Activated CD4-positive, CD25-positive, alpha-beta regulatory T cell treated with anti-CD3 and anti-CD28 coated beads, Interleukin-2, amount 50 U/mL, for 24 hours (primary cell): ENCODE results near the gene OR7G1.
"Not testable (repeated sequence)": the region's sequence is repeated elsewhere in the genome, so short reads cannot be mapped to it uniquely, and the experiment has no call there.

Experiments used
- ATAC-seq, 2 donors: fragments of 150-1000 bp; cut with Tn5 transposase; one replicate each; pipeline ENCODE4 v1.10.0; 2021; ENCODE audit warnings: mild to moderate bottlenecking in 1 of 2, moderate library complexity in 1 of 2

Gene OR7G1

DNA sequence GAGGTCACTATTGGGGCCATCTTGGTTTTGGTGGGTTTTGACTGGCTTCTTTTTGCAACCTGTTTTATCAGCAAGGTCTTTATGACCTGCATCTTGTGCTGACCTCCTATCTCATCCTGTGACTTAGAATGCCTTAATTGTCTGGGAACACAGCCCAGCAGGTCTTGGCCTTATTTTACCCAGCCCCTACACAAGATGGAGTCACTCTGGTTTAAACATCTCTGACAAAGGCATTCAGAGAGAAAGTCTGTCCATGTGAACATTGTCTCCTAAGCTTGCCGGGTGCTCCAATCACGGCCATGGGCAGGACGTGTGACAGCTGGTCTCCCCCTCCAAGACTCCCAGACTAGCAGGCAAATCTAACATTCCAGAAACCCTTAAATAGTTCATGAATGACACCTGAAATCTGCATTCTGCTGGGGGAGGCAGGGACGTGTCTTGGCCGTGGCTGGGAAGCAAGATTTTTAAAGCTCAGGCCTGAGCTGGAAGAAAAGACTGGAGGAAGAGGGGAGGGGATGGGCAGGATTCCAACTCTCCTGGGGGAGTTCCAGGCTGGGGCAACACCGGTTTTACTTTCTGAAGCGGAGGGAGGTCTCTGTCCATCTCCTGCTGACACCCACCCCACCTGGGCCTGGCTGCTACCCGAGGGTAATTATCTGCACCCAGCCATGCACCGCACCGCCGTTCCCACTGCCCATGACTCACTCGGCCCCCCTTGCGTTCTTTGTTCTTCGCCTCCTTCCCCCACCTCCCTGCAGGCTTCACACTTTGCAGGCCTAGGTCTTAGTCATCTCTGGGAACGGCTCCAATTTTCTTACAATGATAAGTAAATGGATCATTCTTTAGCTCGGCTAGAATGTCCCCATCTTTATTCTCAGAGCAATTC, 40.3 kb downstream of the OR7G1 start:
- ATAC-seq, result no peak

GRCh38 chr19:9073806-9074205, 41.8 kb downstream of the OR7G1 start:
- no peak for ATAC-seq

- ATAC-seq, result not testable (repeated sequence)
Observed at GRCh38 chr19:9071720-9072119, 43.8 kb downstream of the OR7G1 start.

DNA sequence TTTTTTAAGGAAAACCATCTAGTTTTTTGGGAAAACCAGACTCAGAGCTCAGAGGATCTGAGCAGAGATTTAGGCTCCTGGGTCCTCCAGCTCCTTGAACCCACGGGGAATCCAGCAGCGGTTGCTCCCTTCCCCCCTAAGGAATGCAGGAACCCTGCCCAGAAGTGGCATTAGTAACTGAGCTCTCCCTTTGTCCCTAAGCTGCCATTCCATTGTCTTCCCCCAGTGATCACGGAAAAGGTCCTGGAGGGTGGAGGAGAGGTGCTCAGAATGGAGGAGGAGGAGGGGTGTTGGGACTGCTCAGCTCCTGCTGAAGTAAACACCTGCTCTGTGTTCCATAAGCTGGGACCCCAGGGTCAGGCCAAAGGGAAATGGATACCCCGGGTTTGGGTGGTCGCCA, 45.5 kb downstream of the OR7G1 start:
- ATAC-seq, result no peak

- ATAC-seq, result no peak
Observed at GRCh38 chr19:9065457-9066014, 50.0 kb downstream of the OR7G1 start.
